CD4-positive, alpha-beta T cell treated with Interleukin-15 for 1 hour (primary cell): ENCODE results near the gene NPW.

Source experiments
- DNase-seq: peaks from one replicate; pipeline ENCODE4 v3.0.0-alpha.2; 2020

The NPW gene

DNA sequence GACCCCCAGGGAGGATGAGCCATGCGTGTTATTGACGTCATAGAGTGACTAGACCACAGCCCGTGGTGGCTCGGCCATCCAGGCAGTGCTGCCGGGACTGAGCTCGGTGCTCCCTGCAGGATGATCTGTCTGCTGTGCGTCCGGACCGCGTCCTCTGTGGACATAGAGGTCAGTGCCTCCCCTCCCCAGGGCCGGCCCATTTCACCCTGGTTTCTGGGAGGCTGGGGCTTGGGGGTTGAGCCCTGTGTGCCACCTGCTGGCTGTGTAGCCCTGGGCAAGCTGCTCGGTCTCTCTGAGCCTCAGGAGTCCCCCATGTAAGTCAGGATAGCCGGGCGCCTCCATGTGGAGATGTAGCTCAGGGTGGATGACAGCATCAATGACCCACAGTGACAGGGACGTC lies 36.5 kb downstream of the NPW start:
- no peak for DNase-seq

DNA sequence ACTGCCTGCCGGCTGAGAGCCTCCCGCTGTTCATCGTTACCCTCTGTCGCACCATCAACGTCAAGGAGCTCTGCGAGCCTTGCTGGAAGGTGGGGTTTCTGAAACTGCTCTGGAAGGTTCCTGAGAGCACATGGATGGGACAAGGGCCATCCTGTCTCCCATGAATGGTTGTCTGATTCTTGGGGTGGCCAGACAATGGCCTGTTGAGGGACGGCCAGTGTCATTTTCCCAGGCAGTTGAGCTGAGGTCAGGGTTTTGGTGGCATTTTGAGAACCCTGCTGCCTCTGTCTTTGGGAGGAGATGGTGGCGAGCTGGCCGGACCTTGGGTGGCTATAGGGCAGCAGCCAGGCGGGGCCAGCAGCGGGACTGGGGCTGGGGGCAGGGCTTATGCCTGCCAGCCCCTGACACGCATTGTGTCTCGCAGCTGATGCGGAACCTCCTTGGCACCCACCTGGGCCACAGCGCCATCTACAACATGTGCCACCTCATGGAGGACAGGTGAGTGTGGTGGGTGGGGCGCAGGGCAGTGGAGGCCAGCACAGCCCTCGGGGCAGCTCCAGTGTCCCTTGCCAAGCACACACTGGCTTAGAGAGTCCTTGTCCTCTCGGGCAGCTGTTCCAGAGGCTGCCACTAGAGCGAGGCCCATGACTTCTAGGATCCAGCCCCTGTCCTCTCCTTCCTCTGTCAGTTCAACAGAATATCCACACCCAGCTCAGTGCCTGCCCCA lies 37.3 kb downstream of the NPW start:
- no peak for DNase-seq

DNA sequence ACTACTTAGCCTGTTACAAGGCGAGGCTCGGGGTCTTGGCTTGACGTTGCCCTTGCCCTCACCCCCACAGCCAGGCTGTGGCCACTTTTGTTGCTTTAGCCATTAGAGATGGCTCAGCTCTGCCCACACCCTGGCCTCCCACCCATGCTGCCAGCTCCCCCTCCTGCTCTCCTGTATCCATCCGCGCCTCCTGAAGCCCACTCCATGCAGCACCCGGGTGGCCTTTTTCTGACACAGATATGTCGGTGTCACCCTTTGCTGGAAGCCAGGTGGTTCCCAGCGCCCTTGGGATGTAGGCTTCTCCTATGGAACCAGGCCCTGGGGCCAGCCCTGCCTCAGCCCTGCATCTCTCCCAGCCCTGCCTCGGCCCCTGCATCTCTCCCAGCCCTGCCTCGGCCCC lies 37.9 kb downstream of the NPW start:
- no peak for DNase-seq

DNA sequence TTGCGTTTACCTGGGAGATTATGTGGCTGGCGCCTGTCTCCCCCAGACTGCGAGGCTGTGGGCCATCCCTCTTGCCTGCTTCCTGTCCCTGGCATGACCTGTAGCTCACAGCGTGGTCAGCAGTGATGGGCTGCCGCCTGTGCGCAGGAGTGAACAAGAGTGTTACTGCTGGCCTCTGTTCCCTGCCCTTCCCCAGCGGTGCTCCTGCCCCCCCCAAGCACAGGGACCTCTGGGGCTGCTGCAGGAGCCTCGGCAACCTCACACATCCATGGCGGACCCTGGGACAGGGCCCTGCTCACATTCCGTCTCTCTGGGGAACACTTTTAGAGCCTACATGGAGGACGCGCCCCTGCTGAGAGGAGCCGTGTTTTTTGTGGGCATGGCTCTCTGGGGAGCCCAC lies 38.8 kb downstream of the NPW start:
- DNase-seq = no peak

DNA sequence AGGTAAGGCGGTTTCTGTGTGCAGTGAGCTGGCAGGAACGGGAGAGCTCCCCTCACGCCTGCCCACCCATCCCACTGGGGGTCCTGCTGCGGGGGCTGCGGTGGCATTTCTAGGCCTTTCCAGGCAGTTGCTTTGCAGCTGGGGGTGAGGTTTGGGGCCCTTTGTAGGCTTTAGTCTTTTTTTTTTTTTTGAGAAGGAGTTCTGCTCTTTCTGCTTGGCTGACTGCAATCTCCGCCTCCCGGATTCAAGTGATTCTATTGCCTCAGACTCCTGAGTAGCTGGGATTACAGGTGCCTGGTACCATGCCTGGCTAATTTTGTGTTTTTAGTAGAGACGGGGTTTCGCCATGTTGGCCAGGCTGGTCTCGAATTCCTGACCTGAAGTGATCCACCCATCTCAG lies 39.3 kb downstream of the NPW start:
- no peak for DNase-seq

DNA sequence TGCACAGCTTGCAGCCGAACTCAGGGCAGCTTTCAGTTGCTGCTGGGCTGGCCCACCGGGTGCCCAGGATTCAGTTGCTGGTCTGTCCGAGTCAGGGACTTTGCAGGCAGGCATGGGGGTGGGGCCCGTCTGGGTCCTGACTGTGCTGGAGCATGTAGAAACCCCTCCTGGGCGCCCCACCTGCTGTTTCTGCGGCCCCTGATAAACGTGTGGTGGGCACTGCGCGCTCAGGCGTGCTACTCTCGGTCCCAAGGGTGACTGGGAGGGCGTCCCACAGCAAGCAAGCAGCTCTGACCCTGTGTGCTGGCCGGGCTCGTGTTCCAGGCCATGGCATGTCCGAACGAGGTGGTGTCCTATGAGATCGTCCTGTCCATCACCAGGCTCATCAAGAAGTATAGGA lies 40.8 kb downstream of the NPW start:
- no peak for DNase-seq

GRCh38 chr16:2061023-2061422 lies 41.4 kb downstream of the NPW start:
- DNase-seq = no peak

GRCh38 chr16:2061526-2061925 lies 41.9 kb downstream of the NPW start:
- DNase-seq = no peak

DNA sequence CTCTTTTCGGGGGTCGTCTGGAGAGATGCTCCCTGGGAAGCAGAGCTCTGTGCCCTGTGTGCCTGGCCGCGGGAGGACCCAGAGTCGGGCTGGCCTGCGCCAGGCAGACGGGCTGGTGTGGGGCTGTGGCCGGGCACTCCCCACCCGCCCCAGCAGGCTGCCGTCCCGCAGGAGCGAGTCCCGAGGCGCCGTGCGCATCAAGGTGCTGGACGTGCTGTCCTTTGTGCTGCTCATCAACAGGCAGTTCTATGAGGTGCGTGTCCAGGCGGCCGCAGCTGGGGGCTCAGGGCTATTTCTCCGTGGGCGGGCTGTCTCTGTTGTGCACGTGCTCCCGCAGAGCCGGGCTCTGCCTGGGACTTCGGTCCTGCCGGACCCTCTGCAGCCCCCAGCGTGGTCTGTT lies 43.2 kb downstream of the NPW start:
- no peak for DNase-seq

- no peak for DNase-seq
These were observed 44.3 kb downstream of the NPW start for GRCh38 chr16:2063861-2064260.

GRCh38 chr16:2064368-2064945 lies 44.9 kb downstream of the NPW start:
- no peak for DNase-seq

GRCh38 chr16:2066139-2066538 lies 46.6 kb downstream of the NPW start:
- no peak for DNase-seq
